IPS-NIHi7 (cell line): ENCODE results near the gene ADPRS.

Source experiments
- DNase-seq: peaks from one replicate; pipeline ENCODE4 v3.0.0; 2012; ENCODE audit warnings: mixed read lengths; ENCODE audit errors: extremely low spot score

The ADPRS gene

DNA sequence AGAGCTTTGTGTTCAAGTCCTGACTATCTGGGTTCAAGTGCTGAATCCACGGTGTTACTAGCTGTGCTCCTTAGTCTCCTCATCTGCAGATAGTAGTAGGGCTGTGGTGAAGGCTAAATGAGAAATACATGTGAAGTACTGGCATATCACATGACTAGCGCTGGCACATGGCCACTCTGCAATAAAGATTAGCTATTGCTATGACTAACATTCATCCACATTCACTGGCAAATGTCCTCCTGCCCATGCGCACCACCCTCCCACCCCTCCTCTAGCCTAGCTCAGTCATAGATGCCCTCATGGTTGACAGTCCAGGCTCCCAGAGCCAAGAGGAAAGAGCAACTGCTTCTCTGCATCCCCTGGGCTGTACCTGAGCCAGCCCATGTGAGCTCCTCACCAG, 44.8 kb downstream of the ADPRS start:
- no peak for DNase-seq

DNA sequence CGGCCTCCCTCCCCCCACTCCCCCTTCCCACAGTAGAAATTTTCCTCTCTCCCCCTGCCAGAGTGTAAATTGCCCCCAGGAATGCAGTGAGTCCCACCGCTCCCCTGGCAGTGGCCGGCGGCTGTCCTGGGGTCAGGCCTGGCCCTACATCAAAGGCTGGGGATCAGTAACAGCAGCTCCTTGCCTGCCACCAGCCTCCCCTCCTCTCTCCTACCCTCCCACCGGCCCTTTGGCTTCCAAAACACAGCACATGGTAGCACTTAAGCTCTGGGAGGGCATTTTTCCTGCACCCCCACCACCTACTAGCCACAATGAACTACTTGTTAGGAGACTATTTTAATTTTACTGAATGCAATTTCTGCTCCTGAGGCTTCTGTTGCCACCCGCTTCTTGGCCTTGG, 45.3 kb downstream of the ADPRS start:
- DNase-seq: no peak

DNA sequence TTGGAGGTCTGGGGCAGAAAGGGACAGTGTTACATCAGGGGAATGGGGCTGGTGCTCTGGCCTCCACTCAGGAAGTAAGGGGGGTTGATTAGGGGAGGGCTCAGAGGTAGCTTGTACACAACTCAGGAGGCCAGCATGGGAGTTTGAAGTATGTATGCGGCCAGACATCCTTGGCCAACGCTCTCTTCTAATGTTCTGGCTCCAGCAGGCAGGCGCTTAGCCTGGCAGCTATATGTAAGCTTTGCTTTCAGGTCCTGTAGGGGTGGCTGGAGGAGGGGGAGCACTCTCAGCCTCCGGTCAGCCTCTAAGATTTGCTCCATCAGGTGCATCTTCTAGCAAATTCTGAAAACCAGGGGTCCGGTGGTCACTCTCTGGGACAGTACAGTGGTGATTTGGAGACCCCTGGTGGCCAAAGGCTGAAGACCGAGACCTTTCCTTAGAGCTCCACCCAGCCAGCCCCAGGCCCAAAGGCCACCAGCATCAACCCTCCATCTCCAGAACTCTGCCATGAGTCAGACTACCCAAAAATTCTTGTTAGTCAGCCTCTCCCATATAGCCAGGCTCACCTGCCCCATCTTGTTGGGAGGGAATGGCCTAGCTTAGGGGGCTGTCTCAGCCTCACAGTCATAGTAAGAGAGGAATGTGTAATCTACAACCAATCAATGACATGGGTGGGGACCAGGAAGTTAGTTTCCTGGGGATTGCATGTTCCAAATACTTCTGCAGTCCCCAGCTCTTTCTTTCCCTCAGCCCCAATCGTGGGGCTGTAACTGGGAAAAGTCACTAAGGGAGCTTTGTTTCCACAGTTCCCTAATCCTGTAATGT, 46.0 kb downstream of the ADPRS start:
- DNase-seq: peak; percentile 95

DNA sequence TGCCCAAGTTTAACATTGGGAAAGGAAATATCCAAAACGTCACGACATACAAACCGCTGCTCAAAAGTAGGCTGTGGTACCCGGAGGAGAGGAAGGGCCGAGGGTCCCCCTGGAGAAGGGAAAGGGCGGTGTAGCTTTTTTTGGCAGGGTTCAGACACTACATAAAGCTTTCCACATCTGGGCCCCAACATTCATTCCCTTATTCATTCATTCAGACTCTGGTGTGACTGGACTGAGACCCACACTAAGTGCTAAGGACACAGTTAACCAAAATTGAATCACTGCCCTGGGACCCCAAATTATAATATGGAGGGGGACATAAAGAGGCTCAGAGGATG, 46.6 kb downstream of the ADPRS start:
- DNase-seq: no peak

DNA sequence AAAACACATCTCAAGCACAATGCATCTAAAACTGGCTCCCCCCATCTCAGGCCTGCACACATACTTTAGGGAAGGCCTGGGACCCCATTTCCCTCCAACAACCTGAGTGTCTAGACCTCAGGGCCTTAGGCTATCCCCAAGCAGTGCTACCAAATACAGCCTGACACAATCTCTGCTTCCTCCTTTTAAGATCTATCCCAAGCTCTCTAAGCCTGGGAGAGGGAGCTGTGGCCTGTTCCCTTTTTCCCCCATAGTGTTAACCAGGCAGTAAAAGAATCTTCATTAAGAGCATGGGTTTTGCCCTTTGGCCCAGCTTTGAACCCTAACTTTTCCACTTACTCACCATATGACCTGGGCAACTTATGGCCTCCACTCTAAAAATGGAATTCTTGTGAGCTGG, 47.1 kb downstream of the ADPRS start:
- no peak for DNase-seq

DNA sequence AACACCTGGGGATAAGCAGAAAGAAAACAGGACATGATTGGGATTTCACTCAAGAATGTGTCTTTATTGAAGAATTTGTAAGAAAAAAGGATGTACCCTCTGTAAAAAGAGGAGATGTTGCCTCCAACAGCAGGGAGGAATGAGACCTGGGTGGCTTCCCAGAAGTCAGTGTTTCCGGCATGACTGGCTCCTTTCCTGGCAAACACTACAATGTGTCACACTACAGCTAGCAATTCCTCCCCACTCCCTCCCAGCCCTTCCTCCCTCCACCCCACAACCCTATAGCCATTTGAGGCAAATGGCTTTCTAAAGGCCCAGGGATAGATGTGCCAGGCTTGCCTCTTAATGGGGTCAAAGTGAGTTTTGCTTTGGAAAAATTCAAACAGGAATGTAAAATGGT, 47.8 kb downstream of the ADPRS start:
- DNase-seq: no peak

DNA sequence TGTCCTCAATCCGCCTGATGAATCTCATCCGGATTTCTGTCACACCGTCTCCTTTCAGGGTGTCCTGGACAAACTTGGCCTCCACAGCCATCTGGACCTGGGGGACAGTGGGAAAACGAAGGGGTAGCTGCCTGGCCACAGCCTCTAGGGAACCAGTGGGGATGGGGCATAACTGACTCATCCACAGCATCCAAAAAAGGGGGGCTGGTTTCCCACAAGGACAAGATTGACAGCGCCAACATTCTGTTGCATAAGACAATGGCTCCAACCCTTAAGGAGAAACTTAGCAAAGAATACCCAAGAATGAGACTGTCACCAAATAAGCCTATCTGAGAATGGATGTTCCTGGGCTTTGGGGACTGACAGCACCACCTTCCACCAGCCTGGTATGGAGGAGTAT, 48.5 kb downstream of the ADPRS start:
- no peak for DNase-seq

DNA sequence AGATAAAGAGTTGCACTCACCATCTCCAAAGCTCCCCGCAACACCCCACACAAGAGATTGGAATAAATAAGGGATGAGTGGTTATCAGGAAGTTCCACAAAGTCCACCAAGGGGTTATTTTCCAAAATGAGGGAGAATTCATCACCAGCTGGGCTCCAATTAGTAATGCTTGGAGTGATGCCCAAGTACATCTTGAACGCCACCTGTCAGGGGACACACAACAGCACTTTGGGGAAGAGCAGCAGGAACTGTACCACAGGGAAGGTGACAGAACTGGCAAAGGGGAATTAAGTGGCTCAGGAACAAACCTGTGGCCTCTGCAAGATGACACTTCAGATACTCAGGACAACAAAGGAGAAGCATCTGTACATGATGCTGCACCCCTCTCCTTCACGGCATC, 49.1 kb downstream of the ADPRS start:
- DNase-seq: no peak

DNA sequence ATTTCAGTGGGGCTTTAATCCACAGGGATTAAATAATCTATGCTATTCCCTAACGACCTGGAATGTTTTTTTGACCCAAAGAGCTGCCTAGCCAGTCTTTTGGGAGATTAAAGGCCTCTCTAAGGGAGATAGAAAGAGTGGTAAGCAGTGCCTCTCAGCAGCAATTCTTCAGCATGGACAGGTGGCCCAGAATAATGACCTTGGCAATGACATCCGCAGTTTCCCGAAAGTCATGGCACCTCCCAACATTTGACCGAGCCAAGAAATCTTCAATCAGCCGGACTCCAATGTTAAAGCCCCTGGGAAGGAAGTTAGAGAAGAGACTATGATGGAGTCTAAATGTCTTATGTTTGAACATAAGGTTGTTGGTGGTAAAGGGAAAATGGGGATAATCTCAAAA, 50.8 kb downstream of the ADPRS start:
- DNase-seq: no peak

DNA sequence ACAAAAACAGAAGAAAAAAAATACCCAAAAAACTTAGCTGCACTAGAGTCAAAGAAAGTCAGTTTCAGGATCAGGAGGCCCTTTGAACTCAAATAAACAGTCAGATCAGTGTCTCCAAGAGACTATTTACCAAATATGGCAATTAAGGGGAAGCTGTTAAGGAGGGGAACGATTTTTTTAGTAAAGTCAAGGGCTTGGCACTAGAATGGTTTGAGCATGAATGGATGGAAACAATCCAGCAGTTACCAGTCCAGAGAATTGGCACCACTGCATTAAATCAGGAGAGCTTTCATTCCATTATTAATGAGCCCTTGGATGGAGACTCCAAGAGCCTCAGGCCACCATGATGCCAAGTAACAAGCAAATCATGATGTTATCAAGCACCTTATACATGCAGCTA, 53.4 kb downstream of the ADPRS start:
- DNase-seq: no peak

DNA sequence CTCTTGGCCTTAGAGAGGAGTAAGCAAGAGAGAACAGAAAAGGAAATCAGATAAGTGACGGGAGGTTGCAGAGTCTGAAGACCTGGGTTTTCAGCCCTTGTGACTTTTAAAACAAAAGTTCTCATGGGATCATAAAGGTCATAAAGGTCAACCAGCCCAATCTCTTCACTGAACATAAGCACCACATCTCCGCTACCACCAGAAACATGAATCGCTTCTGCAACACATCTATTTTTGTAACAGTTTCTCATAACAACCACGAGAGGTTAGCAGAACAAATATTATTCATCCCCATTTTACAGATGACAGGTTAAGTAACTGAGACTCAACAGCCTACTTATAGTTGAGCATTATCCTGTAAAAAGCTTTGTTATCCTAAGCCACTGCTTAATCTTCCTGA, 54.7 kb downstream of the ADPRS start:
- DNase-seq: no peak
